ENCODE results near the gene PDGFA. TPM values are rescaled to one million over a fixed set of nuclear protein-coding genes. Genes with fewer than 3 reads are reported as not detected.
A peak's percentile ranks its signal among the peaks of the same experiment; 100 is the strongest.

The PDGFA gene
- total and polyA plus RNA-seq, 2 experiments from 2014 or later: 35.6 to 43.1 TPM

DNA sequence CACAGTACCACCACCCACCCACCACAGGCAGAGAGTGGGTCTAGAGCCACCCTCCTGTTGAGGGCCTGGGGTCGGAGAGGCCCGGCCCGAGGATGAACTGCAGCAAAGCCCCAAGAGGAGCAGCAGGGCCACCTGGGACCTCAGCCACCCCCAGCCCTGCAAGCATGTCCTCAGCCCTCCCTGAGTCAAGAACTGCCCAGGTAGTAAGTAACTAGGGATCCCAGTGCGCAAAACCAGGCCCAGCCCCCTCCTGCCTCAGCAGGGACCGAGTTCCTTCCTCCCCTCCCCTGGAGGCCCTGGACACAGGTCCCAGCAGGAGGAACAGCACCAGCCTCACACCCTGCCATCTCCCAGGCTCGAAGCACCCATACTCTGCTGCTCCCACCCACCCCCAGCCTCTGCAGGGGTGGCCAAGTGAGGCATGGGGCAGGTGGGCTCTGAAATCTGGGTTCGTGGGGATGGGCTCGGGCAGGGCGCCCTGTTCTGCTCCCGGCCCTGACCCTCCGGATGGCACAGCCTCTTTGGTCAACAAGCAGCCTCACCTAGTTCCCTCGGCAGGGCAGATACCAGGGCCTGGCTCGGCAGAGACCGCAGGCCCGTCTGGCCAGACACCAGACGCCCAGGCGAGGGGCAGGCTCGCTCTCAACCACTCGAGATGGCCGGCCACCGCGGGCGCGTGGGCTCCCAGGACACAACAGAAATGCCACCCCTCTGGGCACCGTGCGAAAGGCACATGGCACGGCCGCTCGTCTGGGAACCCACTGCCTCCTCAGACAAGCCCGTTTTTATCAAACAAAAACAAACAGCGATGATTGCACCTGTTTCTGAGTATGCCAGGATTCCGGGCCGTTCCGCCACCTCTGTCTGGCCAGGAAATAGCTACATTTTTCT, 15.2 kb downstream of the PDGFA start:
- H3K36me3 ChIP-seq (ENCODE audit: insufficient read depth): no peaks in the 10 kb centered on the region; the same call in 1 of the 2 replicates
- H3K4me3 ChIP-seq: no peak overlapping the region
- DNase-seq (ENCODE audit: low spot score): no peak
- H3F3A ChIP-seq (replicated peaks; ENCODE audit: low read depth): no peaks in the 10 kb centered on the region
- peaks cover 65% of the 10 kb centered on the region for H3K36me3 Mint-ChIP-seq (ENCODE audit: low read depth)
- H3K9me2 ChIP-seq (ENCODE audit: insufficient read depth): no peaks in the 10 kb centered on the region
- no peak overlapping the region for H3K4me2 ChIP-seq
- H3K4me1 ChIP-seq (ENCODE audit: insufficient read depth): no peaks in the 10 kb centered on the region
- H3K27ac ChIP-seq (ENCODE audit: low read depth): no peak overlapping the region
- no peak overlapping the region for H3K4me3 Mint-ChIP-seq
- H3K27me3 ChIP-seq (ENCODE audit: insufficient read depth): no peaks in the 10 kb centered on the region
- H3K27ac Mint-ChIP-seq: peak overlapping the region; percentile 36; the same call in 1 of the 2 replicates
- H3K4me1 Mint-ChIP-seq: peaks cover 8% of the 10 kb centered on the region; the same call in 2 of the 3 replicates
- H4K20me1 ChIP-seq (replicated peaks; ENCODE audit: insufficient read depth): no peaks in the 10 kb centered on the region; the same call in 1 of the 2 replicates
- ATAC-seq: no peak
- H3K79me2 ChIP-seq (replicated peaks; ENCODE audit: insufficient read depth): no peaks in the 10 kb centered on the region; the same call in 1 of the 2 replicates
- TF ChIP-seq, protein P1, sequence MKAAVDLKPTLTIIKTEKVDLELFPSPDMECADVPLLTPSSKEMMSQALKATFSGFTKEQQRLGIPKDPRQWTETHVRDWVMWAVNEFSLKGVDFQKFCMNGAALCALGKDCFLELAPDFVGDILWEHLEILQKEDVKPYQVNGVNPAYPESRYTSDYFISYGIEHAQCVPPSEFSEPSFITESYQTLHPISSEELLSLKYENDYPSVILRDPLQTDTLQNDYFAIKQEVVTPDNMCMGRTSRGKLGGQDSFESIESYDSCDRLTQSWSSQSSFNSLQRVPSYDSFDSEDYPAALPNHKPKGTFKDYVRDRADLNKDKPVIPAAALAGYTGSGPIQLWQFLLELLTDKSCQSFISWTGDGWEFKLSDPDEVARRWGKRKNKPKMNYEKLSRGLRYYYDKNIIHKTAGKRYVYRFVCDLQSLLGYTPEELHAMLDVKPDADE (IDR thresholded peaks at IDR 0.05): no peak
- TF ChIP-seq STAT1 (IDR thresholded peaks at IDR 0.05; ENCODE audit: unreplicated experiment): no peak
- TF ChIP-seq EZH2 (IDR thresholded peaks at IDR 0.05; ENCODE audit: low read depth, unreplicated experiment): no peak
- TF ChIP-seq, protein P2, sequence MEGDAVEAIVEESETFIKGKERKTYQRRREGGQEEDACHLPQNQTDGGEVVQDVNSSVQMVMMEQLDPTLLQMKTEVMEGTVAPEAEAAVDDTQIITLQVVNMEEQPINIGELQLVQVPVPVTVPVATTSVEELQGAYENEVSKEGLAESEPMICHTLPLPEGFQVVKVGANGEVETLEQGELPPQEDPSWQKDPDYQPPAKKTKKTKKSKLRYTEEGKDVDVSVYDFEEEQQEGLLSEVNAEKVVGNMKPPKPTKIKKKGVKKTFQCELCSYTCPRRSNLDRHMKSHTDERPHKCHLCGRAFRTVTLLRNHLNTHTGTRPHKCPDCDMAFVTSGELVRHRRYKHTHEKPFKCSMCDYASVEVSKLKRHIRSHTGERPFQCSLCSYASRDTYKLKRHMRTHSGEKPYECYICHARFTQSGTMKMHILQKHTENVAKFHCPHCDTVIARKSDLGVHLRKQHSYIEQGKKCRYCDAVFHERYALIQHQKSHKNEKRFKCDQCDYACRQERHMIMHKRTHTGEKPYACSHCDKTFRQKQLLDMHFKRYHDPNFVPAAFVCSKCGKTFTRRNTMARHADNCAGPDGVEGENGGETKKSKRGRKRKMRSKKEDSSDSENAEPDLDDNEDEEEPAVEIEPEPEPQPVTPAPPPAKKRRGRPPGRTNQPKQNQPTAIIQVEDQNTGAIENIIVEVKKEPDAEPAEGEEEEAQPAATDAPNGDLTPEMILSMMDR (conservative IDR thresholded peaks at IDR 0.05; ENCODE audit: low read depth in 2 of 2): no peak
- TF ChIP-seq CREB1 (CRISPR knock-in tag; IDR thresholded peaks at IDR 0.05; ENCODE audit: low read depth): no peak
- TF ChIP-seq ZNF114 (CRISPR knock-in tag; IDR thresholded peaks at IDR 0.05): no peak
- TF ChIP-seq, protein P3, sequence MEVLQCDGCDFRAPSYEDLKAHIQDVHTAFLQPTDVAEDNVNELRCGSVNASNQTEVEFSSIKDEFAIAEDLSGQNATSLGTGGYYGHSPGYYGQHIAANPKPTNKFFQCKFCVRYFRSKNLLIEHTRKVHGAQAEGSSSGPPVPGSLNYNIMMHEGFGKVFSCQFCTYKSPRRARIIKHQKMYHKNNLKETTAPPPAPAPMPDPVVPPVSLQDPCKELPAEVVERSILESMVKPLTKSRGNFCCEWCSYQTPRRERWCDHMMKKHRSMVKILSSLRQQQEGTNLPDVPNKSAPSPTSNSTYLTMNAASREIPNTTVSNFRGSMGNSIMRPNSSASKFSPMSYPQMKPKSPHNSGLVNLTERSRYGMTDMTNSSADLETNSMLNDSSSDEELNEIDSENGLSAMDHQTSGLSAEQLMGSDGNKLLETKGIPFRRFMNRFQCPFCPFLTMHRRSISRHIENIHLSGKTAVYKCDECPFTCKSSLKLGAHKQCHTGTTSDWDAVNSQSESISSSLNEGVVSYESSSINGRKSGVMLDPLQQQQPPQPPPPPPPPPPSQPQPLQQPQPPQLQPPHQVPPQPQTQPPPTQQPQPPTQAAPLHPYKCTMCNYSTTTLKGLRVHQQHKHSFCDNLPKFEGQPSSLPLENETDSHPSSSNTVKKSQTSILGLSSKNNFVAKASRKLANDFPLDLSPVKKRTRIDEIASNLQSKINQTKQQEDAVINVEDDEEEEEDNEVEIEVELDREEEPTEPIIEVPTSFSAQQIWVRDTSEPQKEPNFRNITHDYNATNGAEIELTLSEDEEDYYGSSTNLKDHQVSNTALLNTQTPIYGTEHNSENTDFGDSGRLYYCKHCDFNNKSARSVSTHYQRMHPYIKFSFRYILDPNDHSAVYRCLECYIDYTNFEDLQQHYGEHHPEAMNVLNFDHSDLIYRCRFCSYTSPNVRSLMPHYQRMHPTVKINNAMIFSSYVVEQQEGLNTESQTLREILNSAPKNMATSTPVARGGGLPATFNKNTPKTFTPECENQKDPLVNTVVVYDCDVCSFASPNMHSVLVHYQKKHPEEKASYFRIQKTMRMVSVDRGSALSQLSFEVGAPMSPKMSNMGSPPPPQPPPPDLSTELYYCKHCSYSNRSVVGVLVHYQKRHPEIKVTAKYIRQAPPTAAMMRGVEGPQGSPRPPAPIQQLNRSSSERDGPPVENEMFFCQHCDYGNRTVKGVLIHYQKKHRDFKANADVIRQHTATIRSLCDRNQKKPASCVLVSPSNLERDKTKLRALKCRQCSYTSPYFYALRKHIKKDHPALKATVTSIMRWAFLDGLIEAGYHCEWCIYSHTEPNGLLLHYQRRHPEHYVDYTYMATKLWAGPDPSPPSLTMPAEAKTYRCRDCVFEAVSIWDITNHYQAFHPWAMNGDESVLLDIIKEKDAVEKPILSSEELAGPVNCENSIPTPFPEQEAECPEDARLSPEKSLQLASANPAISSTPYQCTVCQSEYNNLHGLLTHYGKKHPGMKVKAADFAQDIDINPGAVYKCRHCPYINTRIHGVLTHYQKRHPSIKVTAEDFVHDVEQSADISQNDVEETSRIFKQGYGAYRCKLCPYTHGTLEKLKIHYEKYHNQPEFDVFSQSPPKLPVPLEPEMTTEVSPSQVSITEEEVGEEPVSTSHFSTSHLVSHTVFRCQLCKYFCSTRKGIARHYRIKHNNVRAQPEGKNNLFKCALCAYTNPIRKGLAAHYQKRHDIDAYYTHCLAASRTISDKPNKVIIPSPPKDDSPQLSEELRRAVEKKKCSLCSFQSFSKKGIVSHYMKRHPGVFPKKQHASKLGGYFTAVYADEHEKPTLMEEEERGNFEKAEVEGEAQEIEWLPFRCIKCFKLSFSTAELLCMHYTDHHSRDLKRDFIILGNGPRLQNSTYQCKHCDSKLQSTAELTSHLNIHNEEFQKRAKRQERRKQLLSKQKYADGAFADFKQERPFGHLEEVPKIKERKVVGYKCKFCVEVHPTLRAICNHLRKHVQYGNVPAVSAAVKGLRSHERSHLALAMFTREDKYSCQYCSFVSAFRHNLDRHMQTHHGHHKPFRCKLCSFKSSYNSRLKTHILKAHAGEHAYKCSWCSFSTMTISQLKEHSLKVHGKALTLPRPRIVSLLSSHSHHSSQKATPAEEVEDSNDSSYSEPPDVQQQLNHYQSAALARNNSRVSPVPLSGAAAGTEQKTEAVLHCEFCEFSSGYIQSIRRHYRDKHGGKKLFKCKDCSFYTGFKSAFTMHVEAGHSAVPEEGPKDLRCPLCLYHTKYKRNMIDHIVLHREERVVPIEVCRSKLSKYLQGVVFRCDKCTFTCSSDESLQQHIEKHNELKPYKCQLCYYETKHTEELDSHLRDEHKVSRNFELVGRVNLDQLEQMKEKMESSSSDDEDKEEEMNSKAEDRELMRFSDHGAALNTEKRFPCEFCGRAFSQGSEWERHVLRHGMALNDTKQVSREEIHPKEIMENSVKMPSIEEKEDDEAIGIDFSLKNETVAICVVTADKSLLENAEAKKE (CRISPR knock-in tag; IDR thresholded peaks at IDR 0.05): no peak
- TF ChIP-seq ZNF331 (CRISPR knock-in tag; IDR thresholded peaks at IDR 0.05; ENCODE audit: low read depth): no peak
- TF ChIP-seq NANOG (IDR thresholded peaks at IDR 0.05; ENCODE audit: borderline replicate concordance): no peak
- TF ChIP-seq EZH2phosphoT487 (IDR thresholded peaks at IDR 0.05; ENCODE audit: unreplicated experiment): no peak
- TF ChIP-seq, protein P4, sequence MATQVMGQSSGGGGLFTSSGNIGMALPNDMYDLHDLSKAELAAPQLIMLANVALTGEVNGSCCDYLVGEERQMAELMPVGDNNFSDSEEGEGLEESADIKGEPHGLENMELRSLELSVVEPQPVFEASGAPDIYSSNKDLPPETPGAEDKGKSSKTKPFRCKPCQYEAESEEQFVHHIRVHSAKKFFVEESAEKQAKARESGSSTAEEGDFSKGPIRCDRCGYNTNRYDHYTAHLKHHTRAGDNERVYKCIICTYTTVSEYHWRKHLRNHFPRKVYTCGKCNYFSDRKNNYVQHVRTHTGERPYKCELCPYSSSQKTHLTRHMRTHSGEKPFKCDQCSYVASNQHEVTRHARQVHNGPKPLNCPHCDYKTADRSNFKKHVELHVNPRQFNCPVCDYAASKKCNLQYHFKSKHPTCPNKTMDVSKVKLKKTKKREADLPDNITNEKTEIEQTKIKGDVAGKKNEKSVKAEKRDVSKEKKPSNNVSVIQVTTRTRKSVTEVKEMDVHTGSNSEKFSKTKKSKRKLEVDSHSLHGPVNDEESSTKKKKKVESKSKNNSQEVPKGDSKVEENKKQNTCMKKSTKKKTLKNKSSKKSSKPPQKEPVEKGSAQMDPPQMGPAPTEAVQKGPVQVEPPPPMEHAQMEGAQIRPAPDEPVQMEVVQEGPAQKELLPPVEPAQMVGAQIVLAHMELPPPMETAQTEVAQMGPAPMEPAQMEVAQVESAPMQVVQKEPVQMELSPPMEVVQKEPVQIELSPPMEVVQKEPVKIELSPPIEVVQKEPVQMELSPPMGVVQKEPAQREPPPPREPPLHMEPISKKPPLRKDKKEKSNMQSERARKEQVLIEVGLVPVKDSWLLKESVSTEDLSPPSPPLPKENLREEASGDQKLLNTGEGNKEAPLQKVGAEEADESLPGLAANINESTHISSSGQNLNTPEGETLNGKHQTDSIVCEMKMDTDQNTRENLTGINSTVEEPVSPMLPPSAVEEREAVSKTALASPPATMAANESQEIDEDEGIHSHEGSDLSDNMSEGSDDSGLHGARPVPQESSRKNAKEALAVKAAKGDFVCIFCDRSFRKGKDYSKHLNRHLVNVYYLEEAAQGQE (IDR thresholded peaks at IDR 0.05; ENCODE audit: unreplicated experiment): no peak
- TF ChIP-seq JUNB (IDR thresholded peaks at IDR 0.05; ENCODE audit: unreplicated experiment): no peak
- TF ChIP-seq POLR2AphosphoS5 (IDR thresholded peaks at IDR 0.05; ENCODE audit: low read depth): no peak
- H3K27me3 Mint-ChIP-seq (ENCODE audit: insufficient read depth, low read depth, poor library complexity): peaks cover 9% of the 10 kb centered on the region
- no peaks in the 10 kb centered on the region for H3K9me3 Mint-ChIP-seq
- no peak overlapping the region for H2AFZ ChIP-seq

Measured in GM23338 (cell line).